NCI-H1105 treated with DMSO at 0.1 percent for 48 hours (cell line): ENCODE results near the gene PTGDS.
A peak's percentile ranks its signal among the peaks of the same experiment; 100 is the strongest.

Experiments used
- DNase-seq: peaks from one replicate; lab custom pipeline; 2025; lab: John Stamatoyannopoulos, UW

PTGDS gene

GRCh38 chr9:137022662-137023008, 45.3 kb downstream of the PTGDS start:
- DNase-seq, result no peak

GRCh38 chr9:137023157-137023556, 45.9 kb downstream of the PTGDS start:
- DNase-seq, result no peak

- DNase-seq, result no peak
Measured at GRCh38 chr9:137023583-137023991, 46.3 kb downstream of the PTGDS start.

GRCh38 chr9:137025517-137025966, 48.2 kb downstream of the PTGDS start:
- DNase-seq, result peak; percentile 65

- DNase-seq, result no peak
Measured at GRCh38 chr9:137026384-137026783, 49.1 kb downstream of the PTGDS start.

GRCh38 chr9:137026828-137027227, 49.5 kb downstream of the PTGDS start:
- no peak for DNase-seq

- no peak for DNase-seq
Measured at GRCh38 chr9:137027369-137028262, 50.3 kb downstream of the PTGDS start, which contains the start of gene ABCA2. ABCA2 (minus strand) TSS chr9:137028237; CDS start chr9:137028140, 97 bp downstream.

GRCh38 chr9:137028263-137029057, 51.2 kb downstream of the PTGDS start:
- DNase-seq, result peak; percentile 20

- DNase-seq, result peak; percentile 8
Measured at GRCh38 chr9:137029058-137029936, 52.0 kb downstream of the PTGDS start.

- no peak for DNase-seq
Measured at GRCh38 chr9:137030006-137030405, 52.7 kb downstream of the PTGDS start.

GRCh38 chr9:137030538-137031527, 53.5 kb downstream of the PTGDS start:
- DNase-seq, result no peak
